ENCODE measurements around the gene OLFM3.

Gene OLFM3

DNA sequence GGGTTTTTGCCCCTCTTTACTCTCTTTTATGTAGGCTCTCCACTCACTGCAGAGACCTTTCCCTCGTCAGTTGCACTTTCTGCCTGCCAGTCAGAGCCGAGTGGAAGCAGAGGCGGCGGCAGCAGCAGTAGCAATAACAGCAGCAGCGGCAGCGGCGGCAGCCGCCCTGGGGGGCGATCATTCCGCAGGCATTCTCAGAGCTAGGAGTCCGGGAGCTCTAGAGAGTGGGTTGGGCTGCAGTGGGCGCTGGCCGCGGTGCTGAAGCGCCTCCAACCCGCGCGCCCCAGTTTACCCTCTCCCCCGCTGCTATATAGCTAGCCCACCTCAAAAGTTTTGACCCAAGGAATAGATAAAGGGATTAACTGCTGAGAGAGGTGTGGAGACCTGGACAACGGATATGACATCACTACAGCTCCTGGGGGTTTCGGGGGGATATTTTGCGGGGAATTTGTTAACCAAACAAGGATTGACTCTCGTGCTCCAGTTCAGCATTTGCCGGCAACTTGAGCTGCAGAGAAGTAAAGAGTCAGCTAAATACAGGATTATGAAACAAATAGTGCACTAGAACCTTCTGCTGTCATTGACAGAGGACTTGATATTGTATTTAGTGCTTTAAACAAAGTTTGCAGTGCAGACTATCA is at the start of gene OLFM3:
Gene OLFM3 (minus strand): TSS at position 102 of the 641 bp plus-strand sequence.
- DNase-seq = peak; percentile 2

- no peak for DNase-seq
These were observed 49.0 kb upstream of the OLFM3 start for GRCh38 chr1:102045752-102046151.

- no peak for DNase-seq
These were observed 35.8 kb upstream of the OLFM3 start for GRCh38 chr1:102032534-102032933.

DNA sequence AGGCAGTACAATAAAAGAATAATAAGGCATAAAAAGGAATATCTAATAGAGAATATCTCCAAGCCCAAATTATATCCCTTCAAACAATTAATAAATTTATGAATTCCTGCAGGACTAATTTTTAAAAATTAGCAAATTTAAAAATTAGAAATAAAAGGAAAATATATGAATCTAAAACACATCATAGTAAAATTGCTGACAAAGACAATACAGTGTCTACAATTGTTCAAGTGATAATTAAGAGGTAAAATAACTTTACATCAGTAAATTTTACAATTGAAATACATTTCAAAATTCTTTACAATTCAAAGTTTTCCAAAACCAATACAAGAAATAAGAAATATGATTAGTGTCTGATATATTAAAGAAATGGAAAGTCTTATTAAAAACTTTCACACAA is 22.8 kb upstream of the OLFM3 start:
- DNase-seq = no peak

GRCh38 chr1:102015728-102016127 is 19.0 kb upstream of the OLFM3 start:
- no peak for DNase-seq

DNA sequence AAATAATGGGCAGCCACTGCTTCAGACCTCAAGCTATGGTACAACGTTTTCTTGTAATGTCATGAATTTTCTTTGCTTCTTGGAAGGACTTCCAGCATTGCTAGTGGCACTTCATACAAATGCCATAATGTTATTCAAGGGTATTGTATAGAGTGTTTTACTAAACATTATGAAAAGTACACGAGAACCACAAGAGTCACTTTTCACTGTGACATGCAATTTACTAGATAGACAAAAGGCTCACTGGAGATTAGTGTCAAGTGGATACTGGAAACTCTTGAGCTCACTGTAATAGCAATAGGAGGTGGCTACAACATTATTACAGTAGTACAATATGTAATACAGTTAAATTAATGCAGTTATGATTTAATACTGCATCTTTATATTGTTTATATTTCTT is 5.3 kb upstream of the OLFM3 start:
- DNase-seq = no peak

DNA sequence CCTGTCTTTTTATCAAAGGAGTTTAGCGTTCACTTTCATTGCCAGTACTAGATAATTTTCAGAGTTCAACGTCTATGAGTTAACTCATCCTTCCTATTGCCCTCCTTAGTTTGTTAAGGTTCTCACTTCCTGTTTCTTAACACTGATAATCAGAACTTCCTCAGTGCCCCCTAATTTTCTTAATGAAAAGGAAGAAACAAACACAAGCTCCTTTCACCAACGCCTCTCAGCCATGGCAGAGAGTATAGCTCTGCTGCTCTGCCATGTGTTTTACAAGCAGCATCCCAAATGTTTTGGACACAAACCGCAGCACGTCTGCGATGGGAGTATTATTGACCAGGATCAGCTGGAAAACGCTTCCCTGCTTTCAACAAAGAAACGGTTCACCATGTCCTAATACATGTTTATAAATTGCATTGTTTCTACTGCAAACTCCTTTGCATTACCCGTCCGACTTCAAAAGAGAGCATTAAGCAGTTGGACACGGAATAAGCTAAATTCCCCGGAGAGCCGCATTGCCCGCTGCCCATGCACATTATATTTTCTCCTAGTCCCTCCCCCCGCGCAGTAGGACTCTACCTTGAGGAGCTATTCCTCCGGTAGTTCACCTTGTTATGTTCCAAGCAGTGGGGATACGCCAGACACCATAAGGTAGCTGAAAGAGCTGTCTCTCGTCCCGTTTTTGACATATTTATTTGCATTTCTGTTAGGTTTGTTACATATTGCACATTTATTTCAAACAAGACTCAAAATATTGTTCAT is 561 bp downstream of the OLFM3 start:
- no peak for DNase-seq

DNA sequence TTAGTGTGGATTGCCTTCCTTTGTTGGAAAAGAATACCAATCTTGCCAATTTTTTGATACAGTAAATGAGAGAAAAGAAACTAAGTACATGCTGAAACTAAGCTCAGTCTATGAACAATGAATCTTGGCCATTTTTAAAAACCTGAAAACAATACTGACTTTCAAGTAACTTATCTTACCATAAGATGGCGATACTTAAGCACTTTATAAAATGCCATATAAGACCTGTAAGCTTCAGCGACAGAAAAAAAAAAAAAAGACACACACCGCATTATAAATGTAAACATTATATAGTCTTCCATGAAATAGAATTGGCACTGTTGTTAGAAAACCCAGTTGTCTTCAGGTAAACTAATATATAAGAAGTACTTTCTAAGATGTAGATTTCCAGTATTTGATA is 3.0 kb downstream of the OLFM3 start:
- no peak for DNase-seq

DNA sequence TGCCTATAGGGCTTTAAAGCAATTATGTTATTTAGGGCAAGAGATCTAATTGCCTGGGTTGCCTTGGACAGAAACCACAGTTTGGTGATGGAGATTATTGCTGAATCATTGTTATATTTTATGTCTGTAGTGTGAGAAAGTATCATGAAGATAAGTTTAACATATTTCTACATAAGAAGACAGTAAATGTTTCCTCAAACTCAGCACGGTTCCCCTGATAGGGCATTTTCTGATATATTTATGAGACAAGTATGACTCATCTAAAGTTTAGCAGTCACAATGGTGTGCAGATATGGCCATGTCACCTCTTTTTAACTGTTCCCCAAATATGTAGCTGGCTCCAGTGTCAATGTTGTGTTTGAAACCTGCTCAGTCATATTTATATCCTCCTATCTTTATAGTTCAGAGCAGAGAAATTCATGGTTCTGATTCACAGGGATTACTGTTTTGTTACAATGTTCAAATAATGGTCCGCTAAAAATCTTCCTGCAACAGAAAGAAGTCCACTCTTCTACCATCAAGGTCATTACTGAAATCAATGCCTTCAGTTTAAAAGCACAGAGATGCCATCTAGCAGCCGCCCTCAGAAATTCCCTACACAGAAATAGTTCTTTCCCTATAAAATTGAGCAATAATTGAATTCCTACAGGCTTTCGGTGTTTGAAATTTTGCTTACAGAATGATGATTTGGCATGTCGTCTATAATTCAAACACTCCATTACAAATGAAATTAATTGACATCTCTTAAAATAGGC is 3.7 kb downstream of the OLFM3 start:
- no peak for DNase-seq

DNA sequence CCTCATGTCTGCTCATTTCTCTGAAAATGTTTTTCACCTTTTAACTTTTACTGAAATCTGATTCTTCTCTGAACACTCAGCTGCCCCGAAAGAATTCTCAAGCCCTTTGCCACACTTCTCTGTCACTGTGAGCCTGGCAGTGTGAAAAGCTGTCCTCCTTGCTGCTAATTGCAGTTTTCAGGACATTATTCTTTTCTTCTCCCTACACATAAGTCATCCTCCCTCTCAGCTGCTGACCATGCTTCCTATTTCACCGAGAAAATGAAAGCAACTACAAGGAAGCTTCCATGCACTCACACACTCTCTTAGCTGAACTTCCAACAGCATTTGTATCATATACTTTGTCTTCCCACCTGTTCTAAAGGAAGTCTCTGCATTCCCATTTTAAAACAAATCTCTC is 15.8 kb downstream of the OLFM3 start:
- DNase-seq = no peak

- no peak for DNase-seq
These were observed 19.5 kb downstream of the OLFM3 start for GRCh38 chr1:101977266-101977665.

DNA sequence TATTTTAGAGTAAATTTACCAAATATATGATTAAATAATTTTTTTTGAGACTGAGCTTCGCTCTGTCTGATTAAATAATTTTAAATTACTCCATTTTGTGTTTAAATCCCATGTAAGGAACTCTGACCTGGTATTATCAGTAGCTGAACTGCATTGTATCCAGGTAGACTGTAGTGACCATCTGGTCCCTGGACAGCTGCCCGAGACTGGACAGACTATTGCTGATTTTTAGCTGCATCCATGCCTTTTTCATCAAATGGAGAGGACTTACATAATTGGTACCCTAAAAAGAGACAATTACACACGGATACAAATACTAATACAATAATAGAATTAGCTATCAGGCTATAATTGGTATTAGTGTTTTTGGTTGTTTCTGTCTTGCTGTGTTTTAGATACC is 20.6 kb downstream of the OLFM3 start:
- DNase-seq = no peak

DNA sequence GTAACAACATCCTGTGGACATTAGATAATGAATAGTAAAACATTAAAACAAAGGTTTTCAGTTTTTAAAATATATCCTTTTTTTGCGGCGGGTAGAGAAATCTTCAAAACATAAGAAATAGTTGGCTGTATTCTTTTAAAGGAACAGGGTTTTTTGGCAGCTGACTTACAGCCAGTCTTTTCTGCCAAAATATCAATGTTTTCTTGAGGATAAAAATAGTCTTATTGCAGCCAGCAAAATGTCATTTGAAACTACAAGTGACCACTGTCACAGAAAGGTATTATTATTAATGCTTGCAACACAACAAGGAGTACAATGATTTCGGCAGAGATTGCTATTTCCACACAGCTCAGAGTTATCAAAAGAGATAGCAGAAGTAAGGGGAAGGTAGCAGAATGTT is 21.4 kb downstream of the OLFM3 start:
- no peak for DNase-seq

DNA sequence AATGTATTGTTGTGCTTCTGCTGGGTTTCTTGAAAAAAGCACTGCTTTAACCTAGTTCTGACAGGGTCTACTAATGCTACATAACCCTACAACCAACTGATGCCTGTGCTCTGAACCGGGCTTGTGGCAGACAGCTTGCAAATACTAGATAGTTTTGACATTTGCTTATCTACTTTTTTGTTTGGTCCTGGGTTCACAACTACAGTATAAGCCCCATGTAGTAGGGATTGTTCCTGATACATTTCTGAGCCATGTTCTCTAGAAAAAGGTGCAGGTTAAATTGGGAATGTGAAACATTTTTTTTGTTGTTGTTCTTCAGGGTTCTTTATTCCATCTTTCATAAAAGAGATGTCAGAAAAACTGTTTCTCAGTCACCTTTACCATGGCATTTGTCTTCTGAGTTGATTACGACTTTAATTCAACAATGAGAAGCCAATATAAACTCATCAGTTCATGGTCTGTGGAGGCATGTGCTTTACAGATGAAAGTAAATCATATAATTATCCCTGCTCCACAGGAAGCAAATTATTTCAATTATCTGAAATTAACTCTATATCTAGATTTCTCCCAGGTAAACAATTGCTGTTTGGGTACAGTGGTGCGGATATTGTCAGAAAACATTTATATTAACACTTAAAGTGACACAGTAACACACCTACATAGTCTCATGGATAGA is 22.0 kb downstream of the OLFM3 start:
- DNase-seq = no peak

DNA sequence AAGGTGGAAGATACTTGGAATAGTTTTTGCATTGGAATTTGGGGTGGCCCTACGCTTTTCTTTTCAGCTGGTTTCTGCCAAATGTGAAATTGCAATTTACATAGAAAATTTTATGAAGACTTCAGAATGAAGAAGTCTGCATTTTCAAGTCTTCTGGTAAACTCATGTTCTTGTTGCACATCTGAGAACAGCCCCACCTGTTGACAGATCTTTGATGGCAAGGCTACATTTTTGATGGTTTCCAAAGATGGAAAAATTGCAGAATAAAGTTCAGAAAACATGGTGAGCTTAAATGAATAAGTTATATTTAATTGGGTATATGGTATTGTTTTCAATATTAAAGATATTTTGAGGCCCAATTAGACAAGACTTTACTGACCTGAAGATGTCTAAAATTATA is 25.4 kb downstream of the OLFM3 start:
- peak; percentile 0 for DNase-seq

GRCh38 chr1:101967871-101968270 is 28.9 kb downstream of the OLFM3 start:
- no peak for DNase-seq

- no peak for DNase-seq
These were observed 31.4 kb downstream of the OLFM3 start for GRCh38 chr1:101965341-101965740.

GRCh38 chr1:101964708-101965107 is 32.0 kb downstream of the OLFM3 start:
- no peak for DNase-seq

- no peak for DNase-seq
These were observed 36.6 kb downstream of the OLFM3 start for GRCh38 chr1:101960142-101960541.

DNA sequence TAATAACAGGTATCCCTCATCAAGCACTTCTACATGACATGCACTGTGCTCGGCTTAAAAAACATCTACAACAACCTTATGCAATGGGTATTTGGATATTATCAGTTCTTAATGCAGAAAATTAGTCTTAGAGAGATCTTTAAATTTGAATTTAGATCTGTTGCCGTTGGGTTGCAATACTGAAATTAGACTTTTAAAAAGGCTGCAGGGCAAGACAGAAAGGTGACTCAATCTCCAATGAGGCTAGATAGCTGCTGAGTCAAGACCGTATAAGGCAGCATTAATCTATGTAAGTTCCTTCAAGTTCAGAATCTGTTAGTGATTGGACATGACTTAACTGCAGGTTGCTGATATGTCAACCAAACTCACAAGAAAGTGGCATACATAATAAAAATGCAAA is 37.3 kb downstream of the OLFM3 start:
- DNase-seq = no peak

- DNase-seq = no peak
These were observed 39.0 kb downstream of the OLFM3 start for GRCh38 chr1:101957771-101958170.

DNA sequence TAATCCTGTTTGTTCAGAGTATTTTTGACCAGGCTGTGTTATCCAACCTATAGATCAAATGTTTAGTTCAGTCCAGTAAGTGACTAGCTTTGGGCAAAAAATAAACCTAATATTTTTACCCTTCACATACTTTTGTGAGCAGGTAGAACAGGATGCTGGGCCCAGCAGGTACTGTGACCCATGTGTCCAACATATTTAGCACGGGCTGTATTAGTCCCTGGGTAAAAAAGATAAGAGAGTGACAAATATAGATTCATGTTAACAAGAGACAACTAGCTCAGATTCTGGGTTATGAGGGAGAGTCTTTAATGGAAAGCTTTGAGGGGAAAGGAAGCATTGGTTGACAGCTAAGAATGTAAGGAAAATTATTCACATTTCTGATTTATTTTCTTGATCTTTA is 43.1 kb downstream of the OLFM3 start:
- no peak for DNase-seq

- DNase-seq = no peak
These were observed 50.8 kb downstream of the OLFM3 start for GRCh38 chr1:101945884-101946283.

- no peak for DNase-seq
These were observed 53.5 kb downstream of the OLFM3 start for GRCh38 chr1:101943237-101943636.

Measured in fibroblast of skin of right quadriceps (primary cell).